ENCODE data around the gene SEPTIN6. TPM values are rescaled to one million over a fixed set of nuclear protein-coding genes. Genes with fewer than 3 reads are reported as not detected.

The SEPTIN6 gene
- total RNA-seq, 4 donors from 2014 or later = 3.4 to 13.4 (median 8.2) TPM

DNA sequence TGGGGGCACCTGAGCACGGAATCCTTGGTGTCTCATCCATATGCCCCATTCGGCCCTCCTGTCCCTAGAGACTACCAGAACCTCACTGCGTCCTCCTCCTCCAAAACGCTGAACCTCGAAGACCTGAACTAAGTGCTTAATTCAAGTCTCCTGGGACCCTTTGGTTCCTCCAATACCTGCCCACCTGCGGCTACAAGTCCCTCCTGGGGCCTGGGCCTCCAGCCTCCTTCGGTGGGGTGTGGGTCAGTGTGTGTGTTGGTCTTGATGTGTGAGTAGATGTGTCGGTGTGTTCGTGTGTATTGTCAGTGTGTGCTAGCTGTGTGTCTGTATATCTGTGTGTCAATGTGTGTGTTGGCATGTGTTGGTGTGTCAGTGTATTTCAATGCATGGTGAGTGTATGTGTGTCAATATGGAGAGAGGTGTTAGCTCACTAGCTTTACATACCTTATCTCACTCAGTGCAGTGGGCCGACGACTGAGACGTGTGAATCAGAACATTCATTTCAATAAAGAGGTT is 2.6 kb upstream of the SEPTIN6 start:
- H3K36me3 ChIP-seq = no peaks in the 10 kb centered on the region
- H3K4me1 ChIP-seq = peaks cover 0 to 20% (median 0%) of the 10 kb centered on the region in 3 donors
- TF ChIP-seq POLR2A (IDR thresholded peaks at IDR 0.05) = no peak
- TF ChIP-seq, protein P1, sequence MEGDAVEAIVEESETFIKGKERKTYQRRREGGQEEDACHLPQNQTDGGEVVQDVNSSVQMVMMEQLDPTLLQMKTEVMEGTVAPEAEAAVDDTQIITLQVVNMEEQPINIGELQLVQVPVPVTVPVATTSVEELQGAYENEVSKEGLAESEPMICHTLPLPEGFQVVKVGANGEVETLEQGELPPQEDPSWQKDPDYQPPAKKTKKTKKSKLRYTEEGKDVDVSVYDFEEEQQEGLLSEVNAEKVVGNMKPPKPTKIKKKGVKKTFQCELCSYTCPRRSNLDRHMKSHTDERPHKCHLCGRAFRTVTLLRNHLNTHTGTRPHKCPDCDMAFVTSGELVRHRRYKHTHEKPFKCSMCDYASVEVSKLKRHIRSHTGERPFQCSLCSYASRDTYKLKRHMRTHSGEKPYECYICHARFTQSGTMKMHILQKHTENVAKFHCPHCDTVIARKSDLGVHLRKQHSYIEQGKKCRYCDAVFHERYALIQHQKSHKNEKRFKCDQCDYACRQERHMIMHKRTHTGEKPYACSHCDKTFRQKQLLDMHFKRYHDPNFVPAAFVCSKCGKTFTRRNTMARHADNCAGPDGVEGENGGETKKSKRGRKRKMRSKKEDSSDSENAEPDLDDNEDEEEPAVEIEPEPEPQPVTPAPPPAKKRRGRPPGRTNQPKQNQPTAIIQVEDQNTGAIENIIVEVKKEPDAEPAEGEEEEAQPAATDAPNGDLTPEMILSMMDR (IDR thresholded peaks at IDR 0.05) = no peak
- no peak for DNase-seq
- H3K4me3 ChIP-seq = no peak overlapping the region
- H3K9me3 ChIP-seq = no peaks in the 10 kb centered on the region
- WGBS, 2 donors = 84 to 87% methylated on average over 9 of the region's 12 CpGs
- H3K27ac ChIP-seq = no peak overlapping the region
- no peaks in the 10 kb centered on the region for H3K27me3 ChIP-seq
- intact Hi-C loops (cut with DNase I) = no loop called here

DNA sequence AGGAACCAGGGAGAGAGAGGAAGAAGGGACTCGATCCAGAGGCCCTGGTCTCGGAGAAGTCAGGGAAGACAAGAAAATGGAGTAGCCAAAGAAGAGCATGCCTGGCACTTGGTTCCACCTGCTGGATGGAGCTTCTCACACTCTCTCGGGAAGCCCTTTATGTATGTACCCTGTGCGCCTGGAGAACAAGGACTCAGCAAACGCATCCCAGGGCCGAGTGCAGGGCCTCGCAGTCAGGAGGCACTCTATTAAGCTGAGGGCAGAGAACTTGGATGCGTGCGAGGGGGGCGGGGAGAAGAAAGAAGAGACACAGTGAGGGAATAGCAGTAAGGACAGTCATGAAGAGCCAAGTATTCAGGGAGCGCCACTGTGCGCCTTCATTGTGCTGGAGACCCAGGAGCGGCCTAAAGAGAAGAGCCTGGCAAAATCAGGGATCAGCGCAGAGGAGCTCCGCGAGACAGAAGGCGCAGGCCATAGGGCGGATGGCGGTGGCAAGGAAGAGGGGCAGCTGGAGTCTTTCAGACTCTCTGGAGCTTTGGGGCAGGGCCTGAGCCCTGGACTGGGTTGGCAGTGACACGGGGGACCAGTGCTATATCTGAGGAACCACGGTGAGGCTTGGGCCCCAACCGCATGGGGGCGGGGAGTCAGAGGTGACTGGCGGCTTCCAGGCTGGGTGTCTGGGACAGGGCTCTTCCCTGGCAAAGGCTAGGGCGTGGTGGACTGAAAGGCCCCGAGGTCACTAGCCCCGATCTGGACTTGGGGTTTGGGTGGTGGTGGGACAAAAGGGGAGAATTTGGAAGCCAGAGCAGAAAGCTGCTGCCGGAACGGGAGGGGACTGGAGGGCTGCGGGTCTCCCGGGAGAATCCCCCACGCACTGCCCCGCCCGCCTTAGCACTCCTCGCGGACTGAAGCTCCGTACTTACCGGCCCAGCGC is 1.9 kb upstream of the SEPTIN6 start:
- no peak for DNase-seq
- TF ChIP-seq POLR2A (IDR thresholded peaks at IDR 0.05) = no peak
- TF ChIP-seq, protein P1 (IDR thresholded peaks at IDR 0.05) = no peak
- WGBS, 2 donors = 74 to 79% methylated on average over 23 to 39 of the region's 39 CpGs
- H3K27me3 ChIP-seq = no peaks in the 10 kb centered on the region
- no peaks in the 10 kb centered on the region for H3K9me3 ChIP-seq
- no peaks in the 10 kb centered on the region for H3K36me3 ChIP-seq
- H3K27ac ChIP-seq = peak overlapping the region in 1 of 4 donors; percentile 84
- H3K4me1 ChIP-seq = peaks cover 0 to 20% (median 0%) of the 10 kb centered on the region in 3 donors
- no peak overlapping the region for H3K4me3 ChIP-seq
- intact Hi-C loops (cut with DNase I) = no loop called here

DNA sequence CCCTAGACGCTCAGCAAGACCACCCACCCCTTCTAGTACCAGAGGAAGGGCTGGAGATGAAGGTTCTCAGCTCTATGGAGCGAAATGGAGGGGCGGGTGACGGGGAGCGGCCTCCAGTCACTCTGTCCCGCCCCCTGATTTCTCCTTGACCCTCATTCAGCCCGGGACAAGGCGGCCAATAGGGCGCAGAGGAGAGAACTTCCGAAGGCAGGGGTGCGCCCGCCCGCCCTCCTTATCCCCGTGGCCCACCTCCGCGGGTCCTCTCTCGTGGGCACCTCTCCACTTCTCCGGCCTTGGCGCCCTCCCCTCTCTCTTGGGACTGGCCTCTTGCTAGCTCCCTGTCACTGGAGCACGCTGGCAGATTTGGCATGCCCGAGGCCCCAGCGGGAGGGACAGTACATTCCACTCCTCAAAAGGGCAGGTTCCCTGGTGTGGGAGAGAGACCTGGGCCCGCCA is 1.1 kb upstream of the SEPTIN6 start:
- no peak for DNase-seq
- Histone ChIP-seq H3K27ac (peak overlapping the region in 2 of 4 donors; percentile 76 to 84), H3K36me3 (no peaks in the 10 kb centered on the region), H3K4me3 (peak overlapping the region in 3 of 4 donors; percentile 58 to 77 (median 72)), H3K27me3 (no peaks in the 10 kb centered on the region), H3K4me1 (peaks cover 0 to 20% (median 0%) of the 10 kb centered on the region in 3 donors), H3K9me3 (no peaks in the 10 kb centered on the region)
- intact Hi-C loops (cut with DNase I) = no loop called here
- 66 to 68% methylated on average over 8 to 10 of the region's 23 CpGs for WGBS, 2 donors
- no peak for TF ChIP-seq POLR2A (IDR thresholded peaks at IDR 0.05)
- TF ChIP-seq, protein P1 (IDR thresholded peaks at IDR 0.05) = no peak

DNA sequence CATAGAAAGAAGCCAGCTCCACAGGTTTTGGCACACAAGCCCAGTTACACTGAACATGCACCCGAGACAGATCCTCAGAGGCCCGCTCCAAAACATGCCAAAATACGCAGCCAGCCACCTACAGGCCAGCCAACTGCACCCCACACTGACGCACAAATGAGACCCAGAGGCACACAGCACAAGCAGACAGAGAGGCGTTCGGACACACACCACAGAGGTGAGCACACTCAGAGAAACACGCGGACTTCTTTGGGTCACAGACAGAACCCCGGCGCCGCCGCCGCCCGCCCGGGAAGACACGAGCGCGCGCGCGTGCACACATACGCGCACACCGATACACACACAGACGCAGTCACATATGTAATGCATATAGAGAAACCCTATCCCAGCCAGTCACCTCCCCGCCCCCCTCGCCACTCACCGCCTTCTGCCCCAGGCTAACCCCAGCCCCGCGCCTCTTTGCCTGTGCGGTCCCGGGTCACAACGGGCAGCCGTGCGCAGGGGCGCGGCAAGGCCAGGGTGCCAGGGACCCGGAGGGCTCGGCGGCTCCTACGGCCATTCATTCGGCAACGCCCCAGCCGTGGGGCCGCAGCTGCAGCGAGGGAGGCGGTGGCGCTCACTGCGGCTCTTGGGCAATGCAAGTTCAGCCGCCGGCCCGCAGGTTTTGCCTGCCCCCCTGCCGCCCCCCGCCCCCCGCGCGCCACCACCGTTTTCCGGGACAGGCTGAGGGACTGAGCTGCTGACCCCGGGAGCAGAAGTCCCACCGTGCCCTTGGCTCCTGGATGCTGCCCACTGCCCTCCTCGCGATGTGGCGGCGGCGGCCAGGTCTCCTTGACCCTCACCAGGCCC is 553 bp downstream of the SEPTIN6 start:
- H3K27ac ChIP-seq = peak overlapping the region; percentile 76 to 87 (median 81)
- TF ChIP-seq, protein P1 (IDR thresholded peaks at IDR 0.05) = peak in 1 of 6 experiments; percentile 3
- TF ChIP-seq POLR2A (IDR thresholded peaks at IDR 0.05) = peak in 1 of 4 donors; percentile 47
- 30% methylated on average over 21 of the region's 66 CpGs; no CpG with 5 or more reads in 1 of the 2 donors for WGBS, 2 donors
- peaks cover 0 to 27% (median 3%) of the 10 kb centered on the region in 3 donors for H3K4me1 ChIP-seq
- H3K36me3 ChIP-seq = no peaks in the 10 kb centered on the region
- DNase-seq = no peak
- H3K9me3 ChIP-seq = no peaks in the 10 kb centered on the region
- intact Hi-C loops (cut with DNase I) = no loop called here
- H3K27me3 ChIP-seq = no peaks in the 10 kb centered on the region
- peak overlapping the region; percentile 58 to 77 (median 68) for H3K4me3 ChIP-seq
